Measurements from ENCODE around the gene ARHGAP8.
"Not testable (repeated sequence)": the region's sequence is repeated elsewhere in the genome, so short reads cannot be mapped to it uniquely, and the experiment has no call there.

The ARHGAP8 gene

GRCh38 chr22:44739024-44739423 is 13.4 kb upstream of the ARHGAP8 start:
- DNase-seq (ENCODE audit: low read depth in 2 of 2) = no peak

- DNase-seq (ENCODE audit: low read depth in 2 of 2) = not testable (repeated sequence)
These were observed 12.7 kb upstream of the ARHGAP8 start for GRCh38 chr22:44739666-44740065.

DNA sequence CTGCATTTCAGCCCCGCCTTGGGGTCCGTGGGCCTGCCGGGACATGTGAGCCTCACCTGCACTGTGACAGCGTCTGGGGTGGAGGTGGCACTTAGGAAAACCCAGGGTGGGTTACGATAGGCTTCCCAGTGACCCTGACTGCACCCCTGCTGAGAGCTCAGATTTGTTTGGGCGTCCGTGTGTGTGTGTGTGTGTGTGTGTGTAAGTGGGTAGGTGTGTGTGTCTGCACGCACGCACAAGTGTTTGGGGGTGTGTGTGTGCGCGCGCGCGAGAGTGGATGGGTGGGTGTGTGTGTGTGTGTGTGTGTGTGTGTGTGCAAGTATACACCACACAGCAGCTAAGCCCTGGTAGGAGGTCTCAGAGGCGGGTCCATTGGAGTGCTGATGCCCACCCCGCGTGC is 12.1 kb upstream of the ARHGAP8 start:
- no peak for DNase-seq (ENCODE audit: low read depth in 2 of 2)

- DNase-seq (ENCODE audit: low read depth in 2 of 2) = no peak
These were observed 10.4 kb upstream of the ARHGAP8 start for GRCh38 chr22:44741929-44742328.

- no peak for DNase-seq (ENCODE audit: low read depth in 2 of 2)
These were observed 9.1 kb upstream of the ARHGAP8 start for GRCh38 chr22:44743247-44743646.

DNA sequence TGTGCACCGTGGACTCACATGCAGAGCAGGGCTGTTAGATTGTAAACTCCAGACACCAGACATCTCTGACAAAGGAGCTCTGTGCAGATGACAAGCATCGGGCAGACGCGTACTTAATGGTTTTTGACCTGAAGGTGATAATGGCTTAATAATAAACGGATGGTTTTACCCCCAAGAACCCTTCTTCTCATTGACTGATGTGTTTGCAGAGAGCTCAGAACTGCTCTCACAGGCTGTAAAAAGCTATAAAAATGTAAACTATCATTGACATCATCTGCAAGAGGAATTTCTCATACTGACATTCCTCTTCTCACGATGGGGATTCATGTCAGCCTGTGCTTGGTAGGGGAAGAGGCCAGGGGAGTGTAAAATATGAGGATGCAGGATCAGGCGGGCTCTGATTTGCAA is 8.6 kb upstream of the ARHGAP8 start:
- DNase-seq (ENCODE audit: low read depth in 2 of 2) = no peak

DNA sequence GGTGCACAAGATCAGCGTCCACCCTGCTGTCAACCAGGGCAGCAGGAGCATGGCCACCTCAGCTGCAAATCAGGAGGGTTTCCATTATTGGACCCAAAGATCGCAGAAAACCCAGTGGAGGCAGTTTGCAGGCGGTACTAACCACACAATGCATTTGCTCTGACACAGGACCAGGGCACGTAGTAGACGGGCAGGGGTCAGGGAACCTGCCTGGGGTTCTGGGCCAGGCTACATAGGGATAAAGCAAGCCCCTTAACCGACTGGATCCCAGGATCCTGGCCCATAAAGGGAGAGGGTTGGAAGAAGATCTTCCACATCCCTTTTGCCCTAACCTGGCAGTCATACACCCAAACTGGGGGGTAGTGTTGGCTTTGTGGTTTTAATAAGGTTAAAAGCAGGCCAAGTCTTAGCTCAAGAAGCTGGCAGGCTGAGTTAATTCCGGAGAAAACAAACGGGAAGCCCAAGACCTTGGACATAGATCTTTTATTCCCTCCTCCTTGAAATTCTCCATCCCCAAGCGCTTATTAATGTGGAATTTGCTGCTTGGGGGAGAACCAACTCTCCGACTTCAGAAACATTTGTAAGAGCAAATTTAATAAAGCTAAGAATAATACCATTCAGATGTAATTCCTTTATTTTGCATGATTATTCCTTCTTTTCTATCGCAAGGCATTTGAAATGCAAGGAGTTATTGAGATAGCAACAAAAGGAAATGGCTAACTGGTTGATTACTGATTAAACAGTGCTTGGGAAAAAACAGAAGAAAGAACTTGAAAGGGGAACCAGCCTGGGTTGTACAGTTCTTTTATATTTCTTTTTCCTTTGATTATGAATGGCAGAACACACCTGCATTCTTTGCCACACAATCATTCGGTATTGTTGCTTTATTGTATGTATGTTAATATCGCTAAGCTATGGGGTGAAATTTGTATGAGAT is 6.3 kb upstream of the ARHGAP8 start:
- no peak for DNase-seq (ENCODE audit: low read depth in 2 of 2)

DNA sequence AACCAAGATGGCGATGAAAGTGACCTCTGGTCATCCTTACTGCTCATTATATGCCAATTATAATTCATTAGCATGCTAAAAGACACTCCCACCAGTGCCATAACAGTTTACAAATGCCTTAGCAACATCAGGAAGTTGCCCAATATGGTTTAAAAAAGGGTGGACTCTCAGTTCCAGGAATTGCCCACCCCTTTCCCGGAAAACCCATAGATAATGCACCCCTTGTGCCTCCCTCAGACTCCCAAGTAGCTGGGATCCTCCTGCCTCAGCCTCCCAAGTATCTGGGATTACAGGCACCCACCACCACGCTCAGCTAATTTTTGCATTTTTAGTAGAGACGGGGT is 4.6 kb upstream of the ARHGAP8 start:
- not testable (repeated sequence) for DNase-seq (ENCODE audit: low read depth in 2 of 2)

DNA sequence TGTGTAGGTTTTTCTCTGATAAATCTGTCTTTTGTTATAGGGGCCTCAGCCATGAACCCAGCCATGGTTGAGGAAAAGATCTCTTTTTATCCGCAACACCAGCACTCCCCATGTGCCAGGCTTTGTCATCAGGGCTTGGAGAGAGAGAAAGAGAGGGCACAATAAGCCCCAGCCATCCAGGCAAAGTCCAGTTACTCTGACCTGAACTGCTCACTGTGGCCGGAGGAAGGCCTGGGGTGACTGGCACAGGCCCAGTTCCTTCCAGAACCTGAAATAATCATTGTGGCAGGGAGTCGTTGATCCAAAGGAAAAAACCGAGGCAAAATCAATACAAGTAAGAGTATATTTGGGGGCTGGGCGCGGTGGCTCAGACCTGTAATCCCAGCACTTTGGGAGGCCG is 3.9 kb upstream of the ARHGAP8 start:
- no peak for DNase-seq (ENCODE audit: low read depth in 2 of 2)

DNA sequence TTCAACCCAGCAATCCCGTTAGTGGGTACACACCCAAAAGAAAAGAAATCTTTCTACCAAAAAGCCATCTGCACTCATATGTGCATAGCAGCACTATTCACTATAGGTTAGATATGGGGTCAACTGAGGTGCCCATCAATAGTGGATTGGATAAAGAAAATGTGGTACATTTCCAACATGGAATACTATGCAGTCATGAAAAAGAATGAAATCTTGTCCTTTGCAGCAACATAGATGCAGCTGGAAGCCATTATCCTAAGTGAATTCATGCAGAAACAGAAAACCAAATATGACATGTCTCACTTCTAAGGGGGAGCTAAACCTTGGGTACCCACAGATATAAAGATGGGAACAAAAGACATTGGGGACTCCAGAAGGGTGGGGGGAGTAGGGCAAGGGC is 1.9 kb upstream of the ARHGAP8 start:
- DNase-seq (ENCODE audit: low read depth in 2 of 2) = no peak

GRCh38 chr22:44753189-44754042 is 1.0 kb downstream of the ARHGAP8 start:
- DNase-seq (ENCODE audit: low read depth in 2 of 2) = no peak

DNA sequence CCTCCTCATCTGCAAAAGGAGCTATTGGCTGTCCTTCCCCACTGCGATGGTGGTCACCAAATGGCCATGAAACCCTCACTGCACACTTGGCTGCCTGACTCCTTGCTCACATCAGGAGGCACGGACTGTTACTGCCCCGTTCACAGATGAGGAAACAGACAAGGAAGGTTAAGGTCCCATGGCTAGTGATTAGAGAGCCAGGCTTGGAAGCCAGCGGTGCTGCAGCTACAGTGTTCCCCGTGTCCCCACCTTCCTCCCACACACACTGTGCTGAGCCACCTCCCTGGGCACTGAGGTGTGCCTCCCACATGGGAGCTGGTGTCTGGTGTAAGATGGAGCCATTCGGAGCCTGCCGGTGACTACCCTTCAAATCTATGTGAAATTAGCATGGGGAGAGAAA is 2.6 kb downstream of the ARHGAP8 start:
- DNase-seq (ENCODE audit: low read depth in 2 of 2) = no peak

DNA sequence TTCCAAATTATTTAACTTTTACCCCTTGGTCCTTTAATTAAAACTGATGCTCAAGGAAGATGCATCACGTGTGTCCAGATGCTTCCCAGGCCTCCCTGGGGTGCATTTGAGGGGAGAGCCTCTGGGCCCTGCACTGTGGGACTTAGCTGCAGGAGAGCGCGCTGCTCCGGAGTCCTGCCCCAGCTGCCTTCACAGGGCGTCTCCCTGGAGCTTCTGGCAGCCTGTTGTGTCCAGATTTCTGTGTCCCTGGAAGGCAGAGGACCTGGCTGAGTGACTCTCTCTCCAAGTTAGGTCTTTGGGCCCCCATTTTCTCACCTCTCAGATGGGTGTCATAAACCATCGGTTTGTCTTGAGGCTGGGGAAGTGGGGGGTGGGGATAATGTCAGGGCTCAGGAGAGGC is 3.0 kb downstream of the ARHGAP8 start:
- no peak for DNase-seq (ENCODE audit: low read depth in 2 of 2)

DNA sequence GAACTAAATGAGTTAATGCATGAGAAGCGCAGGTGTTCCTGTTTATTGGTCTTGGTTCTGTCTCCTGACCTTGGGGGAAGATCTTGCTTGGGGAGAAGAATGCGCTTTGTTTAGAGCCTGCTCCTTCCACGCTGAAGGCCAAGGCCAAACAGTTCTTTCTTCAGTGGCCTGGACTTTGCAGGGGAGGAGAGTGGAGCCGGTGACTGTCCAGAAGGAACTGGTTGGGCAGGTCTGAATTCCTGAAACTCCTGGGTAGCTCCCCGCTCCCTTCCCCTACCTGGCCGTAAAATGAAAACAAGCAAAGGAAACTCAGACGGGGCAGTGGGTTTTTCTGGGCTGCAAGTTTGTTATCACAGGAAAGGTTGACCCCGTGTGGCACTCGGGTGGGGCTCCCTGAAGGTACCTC is 3.6 kb downstream of the ARHGAP8 start:
- DNase-seq (ENCODE audit: low read depth in 2 of 2) = no peak

DNA sequence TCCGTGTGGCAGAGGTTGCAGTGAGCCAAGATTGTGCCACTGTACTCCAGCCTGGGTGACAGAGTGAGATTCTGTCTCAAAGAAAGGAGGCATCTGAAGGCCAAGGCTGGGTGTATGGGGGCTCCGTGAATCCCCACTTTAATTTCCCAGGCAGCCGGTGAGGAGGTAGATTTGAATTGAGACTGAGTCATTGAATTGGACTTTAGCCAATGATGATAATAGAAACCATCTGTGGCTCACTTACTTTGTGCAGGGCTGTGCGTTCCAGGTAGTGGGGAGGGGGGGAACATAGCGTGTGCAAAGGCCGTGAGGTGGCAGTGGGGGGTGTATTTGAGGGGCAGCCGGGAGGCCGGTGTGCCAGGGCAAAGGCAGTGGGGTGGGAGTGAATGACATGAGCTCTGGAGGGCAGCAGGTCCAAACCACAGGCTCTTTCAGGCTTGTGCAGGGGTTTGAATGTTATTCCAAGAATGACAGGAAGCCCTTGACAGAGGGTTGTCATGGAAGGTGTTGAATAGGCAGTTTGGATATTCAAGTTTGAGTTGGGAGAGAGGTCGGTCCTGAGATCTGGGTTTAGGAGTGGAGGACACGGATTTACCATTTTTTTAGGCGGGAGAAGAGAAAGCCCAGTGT is 6.1 kb downstream of the ARHGAP8 start:
- no peak for DNase-seq (ENCODE audit: low read depth in 2 of 2)

DNA sequence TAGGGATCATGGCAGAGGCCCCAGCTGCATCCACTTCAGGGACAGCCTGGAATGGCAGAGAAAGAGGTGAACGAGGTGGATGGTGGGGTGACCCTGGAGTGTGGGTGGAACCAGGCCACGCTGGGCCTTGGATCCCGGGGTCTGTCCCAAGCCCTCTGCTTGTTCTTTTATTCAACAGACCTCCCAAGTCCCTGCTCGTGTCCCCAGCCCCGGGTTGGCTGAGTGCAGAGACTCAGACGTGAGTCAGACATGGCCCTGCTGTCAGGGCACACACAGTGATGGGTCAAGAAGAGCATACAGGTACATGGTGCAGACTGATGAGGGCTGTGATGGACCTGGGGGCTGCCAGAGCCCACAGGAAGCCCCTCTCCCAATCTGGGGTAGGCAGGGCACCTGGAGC is 6.6 kb downstream of the ARHGAP8 start:
- no peak for DNase-seq (ENCODE audit: low read depth in 2 of 2)

GRCh38 chr22:44759430-44760310 is 7.3 kb downstream of the ARHGAP8 start:
- no peak for DNase-seq (ENCODE audit: low read depth in 2 of 2)

DNA sequence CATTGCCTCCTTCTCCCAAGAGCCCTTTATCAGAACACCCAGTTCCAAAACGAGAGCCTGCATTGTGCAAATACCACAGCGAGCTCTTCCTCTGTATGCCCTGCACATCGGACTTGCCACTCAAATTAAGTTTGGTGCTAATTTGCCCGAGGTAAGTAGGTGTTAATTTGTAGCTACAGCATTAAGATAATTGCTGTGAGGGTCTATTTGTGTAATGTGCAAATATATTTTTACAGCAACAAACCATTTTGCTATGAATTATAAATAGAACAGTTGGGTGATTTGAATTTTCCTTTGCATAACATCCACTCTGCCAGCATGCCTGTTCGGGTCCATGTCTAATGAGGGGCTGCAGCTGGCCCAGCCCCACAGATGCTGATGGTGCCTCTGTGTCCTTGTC is 8.1 kb downstream of the ARHGAP8 start:
- no peak for DNase-seq (ENCODE audit: low read depth in 2 of 2)

DNA sequence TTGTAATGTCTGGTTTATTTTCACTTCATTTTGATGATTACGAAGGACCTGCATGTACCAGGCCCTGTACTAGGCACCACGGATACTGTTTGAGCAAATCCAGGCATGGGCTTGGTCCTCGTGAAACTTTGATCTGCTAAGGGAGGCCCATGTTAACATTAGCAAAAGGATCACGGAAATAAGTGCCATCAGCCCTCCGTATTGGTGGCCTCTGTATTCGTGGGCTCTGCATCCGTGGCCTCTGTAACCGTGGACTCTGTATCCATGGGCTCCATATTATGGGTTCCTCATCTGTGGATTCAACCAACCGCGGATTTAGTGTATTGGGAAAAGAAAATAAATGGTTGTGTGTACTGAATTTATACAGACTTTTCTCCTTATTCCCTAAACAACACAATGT is 8.7 kb downstream of the ARHGAP8 start:
- DNase-seq (ENCODE audit: low read depth in 2 of 2) = no peak

- no peak for DNase-seq (ENCODE audit: low read depth in 2 of 2)
These were observed 12.0 kb downstream of the ARHGAP8 start for GRCh38 chr22:44764373-44764772.

DNA sequence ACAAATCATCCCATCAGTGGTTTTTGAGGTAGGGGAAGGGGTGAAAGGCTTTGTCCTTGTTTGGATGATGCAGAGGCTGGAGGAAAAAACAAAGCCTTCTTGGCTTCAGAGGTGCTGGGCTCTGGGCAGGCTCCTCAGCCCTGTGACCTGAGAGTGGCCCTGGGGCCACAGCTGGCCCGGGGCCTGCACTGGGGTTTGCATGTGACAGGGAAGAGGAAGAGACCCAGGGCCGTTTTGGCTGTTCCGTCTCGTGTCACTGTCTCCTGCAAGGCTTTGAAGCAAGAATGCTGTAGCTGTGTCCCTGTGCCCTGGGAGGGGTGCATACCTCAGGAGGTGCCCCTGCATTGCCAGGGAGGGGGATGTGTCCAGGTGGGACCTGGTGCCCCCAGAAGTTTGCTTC is 12.6 kb downstream of the ARHGAP8 start:
- DNase-seq (ENCODE audit: low read depth in 2 of 2) = no peak

Measured in stimulated activated CD8-positive, alpha-beta memory T cell treated with anti-CD3 and anti-CD28 coated beads, Interleukin-2, amount 100 ng/mL, for 48 hours (primary cell).